ENCODE results near the gene LCE1C.

DNA sequence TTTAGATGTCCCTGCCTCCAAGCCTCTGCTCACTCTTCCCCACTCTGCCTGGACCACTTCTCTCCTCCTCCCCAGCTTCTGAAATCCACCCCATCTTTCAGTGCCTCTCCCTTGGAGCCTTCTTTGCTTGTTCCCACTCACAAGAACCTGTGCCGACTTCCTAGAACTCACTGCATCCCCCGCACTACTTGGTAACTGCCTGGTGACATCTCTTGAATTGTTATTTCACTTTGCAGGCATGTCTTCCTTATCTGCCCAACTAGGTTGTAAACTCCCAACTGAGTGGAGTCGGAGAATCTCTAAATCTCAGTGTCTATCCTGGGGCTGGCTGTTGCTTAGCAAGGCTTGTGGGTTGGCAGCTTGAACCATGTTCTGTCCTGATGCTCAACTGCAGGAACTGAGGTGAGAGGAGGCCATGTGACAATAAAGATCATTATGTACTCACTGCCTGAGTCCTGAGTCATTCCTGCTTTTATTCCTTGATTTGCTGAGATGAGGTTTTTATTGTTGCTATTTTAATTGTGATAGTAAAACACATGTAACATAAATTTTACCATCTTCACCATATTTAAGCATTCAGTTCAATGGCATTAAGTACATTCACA is 44.7 kb downstream of the LCE1C start:
- TF ChIP-seq KLF9 (tag by site-specific recombination; IDR thresholded peaks at IDR 0.05; ENCODE audit: low read depth), result no peak
- TF ChIP-seq ZNF121 (tag by site-specific recombination; IDR thresholded peaks at IDR 0.05), result no peak
- no peak for TF ChIP-seq ZNF311 (tag by site-specific recombination; IDR thresholded peaks at IDR 0.05; ENCODE audit: borderline replicate concordance)
- TF ChIP-seq, protein P1, sequence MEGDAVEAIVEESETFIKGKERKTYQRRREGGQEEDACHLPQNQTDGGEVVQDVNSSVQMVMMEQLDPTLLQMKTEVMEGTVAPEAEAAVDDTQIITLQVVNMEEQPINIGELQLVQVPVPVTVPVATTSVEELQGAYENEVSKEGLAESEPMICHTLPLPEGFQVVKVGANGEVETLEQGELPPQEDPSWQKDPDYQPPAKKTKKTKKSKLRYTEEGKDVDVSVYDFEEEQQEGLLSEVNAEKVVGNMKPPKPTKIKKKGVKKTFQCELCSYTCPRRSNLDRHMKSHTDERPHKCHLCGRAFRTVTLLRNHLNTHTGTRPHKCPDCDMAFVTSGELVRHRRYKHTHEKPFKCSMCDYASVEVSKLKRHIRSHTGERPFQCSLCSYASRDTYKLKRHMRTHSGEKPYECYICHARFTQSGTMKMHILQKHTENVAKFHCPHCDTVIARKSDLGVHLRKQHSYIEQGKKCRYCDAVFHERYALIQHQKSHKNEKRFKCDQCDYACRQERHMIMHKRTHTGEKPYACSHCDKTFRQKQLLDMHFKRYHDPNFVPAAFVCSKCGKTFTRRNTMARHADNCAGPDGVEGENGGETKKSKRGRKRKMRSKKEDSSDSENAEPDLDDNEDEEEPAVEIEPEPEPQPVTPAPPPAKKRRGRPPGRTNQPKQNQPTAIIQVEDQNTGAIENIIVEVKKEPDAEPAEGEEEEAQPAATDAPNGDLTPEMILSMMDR (tag by site-specific recombination; IDR thresholded peaks at IDR 0.05), result no peak
- TF ChIP-seq ZNF366 (tag by site-specific recombination; conservative IDR thresholded peaks at IDR 0.05), result no peak
- no peak for TF ChIP-seq ZNF621 (tag by site-specific recombination; IDR thresholded peaks at IDR 0.05)
- no peak for TF ChIP-seq ZNF248 (tag by site-specific recombination; IDR thresholded peaks at IDR 0.05)
- no peak for TF ChIP-seq ZNF292 (tag by site-specific recombination; IDR thresholded peaks at IDR 0.05; ENCODE audit: borderline replicate concordance, low read depth)
- TF ChIP-seq TCF7L2 (IDR thresholded peaks at IDR 0.05; ENCODE audit: borderline replicate concordance, low read depth, low read length), result no peak
- no peak for TF ChIP-seq ZNF510 (tag by site-specific recombination; IDR thresholded peaks at IDR 0.05; ENCODE audit: insufficient replicate concordance)
- TF ChIP-seq ZNF843 (tag by site-specific recombination; IDR thresholded peaks at IDR 0.05), result no peak
- no peak for TF ChIP-seq ZNF132 (tag by site-specific recombination; IDR thresholded peaks at IDR 0.05; ENCODE audit: borderline replicate concordance)
- TF ChIP-seq ZNF660 (tag by site-specific recombination; IDR thresholded peaks at IDR 0.05), result no peak

Measured in HEK293 (cell line).